GM19372 (cell line): Measurements from ENCODE around the gene ZNF687.

Experiments
- ATAC-seq: cut with Tn5 transposase; IDR thresholded peaks from one replicate; pipeline ENCODE4 v1.9.1; 2021; ENCODE audit warnings: mild to moderate bottlenecking, low read depth, moderate library complexity; ENCODE audit not compliant: unreplicated experiment

The ZNF687 gene

DNA sequence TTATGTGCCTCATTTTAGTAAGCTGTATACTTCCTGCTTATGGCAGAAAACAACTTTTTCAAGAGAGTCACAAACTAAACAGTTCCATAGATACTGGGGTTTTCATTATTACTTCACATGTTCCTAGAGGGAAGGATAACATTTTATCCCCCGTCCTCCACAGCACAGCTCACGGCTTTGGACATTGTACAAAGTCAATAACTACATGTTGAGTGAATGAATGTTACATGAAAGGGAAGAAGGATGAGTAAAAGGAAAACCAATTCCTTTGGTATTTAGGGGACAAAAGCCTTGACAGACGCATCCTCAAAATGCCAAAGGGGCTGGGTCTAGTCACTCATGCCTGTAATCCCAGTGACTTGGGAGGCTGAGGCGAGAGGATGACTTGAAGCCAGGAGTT is 30.3 kb downstream of the ZNF687 start:
- ATAC-seq, result no peak

DNA sequence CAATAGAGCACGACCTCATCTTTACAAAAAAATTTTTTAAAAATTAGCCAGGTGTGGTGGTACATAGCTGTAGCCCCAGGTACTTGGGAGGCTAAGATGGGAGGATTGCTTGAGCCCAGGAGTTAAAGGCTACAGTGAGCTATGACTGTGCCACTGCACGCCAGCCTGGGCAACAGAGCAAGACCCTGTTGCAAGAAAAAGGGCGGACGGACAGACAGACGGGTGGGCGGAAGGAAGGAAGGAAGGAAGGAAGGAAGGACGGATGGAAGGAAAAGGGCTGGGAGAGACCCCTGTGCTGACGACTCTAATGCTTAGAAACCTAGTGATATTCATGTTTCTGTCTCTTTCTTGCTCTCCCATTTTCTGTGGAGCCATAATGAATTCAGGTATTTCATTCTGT is 30.7 kb downstream of the ZNF687 start:
- no peak for ATAC-seq

- ATAC-seq, result no peak
Observed at GRCh38 chr1:151313501-151313900, 31.4 kb downstream of the ZNF687 start.

DNA sequence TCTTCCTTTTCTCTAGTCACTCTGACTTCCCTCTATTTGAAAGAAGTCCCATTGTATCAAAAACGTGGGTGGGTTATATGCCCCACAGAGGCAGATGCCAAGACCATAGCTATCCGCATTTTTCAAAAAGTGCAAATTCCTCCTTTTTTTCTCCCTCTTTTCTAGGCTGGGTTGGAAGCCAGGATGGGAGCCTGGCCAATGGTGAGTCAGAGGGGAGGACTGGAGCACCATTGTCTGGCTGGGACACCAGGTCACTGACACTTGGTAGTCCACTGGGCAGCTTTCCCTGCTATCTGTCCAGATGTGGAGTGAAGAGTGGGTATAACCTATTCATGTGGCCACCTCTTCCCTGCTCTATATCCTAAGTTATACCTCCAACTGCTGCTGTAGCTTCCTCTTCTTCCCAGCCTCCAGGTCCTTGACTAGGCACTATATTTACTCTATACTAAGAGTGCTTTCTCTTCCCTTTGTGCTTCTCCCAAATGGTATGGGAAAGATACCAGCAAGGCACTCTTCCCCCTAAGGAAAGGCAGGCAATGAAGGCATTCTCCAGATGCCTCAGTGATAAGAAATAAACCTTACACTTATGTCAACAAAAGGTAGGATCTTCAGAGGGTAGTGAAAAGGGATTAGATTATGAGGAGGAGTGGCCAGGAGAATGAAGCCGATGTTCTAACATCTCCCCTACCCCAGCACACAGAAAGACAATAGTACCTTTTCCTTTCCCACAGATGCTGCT is 32.2 kb downstream of the ZNF687 start:
- no peak for ATAC-seq

DNA sequence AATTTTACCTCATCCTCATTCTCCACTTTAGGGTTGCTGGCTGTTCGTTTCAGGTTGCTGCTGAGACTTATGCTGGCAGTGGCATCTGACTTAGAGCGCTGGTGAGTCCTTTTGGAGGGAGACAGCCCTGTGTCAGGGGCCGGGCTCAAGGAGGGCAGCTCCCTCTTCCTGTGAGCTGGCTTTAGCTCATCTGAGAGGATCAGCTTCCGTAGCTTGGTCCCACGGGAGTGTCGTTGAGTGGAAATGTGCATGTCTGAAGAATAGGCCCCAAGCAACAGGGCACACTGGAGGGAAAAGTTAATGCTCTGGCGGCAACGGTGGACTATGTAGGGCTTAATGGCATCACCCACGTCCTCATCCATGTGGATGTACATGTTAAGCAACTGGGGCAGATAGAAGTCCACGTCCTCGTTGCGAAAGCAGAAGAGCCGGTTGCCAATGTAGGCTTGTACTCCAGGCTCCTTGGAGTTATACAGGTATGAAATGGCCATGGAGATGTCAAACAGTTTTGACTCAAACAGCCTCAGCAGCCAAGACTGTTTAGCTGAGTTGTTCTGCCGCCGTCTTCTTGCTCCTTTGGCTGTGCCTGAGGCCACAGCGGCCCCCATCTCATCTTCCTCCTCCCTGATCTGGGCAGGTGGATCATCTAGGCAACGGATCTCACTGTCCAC is 33.6 kb downstream of the ZNF687 start:
- ATAC-seq, result no peak

- no peak for ATAC-seq
Observed at GRCh38 chr1:151318975-151319374, 36.9 kb downstream of the ZNF687 start.

DNA sequence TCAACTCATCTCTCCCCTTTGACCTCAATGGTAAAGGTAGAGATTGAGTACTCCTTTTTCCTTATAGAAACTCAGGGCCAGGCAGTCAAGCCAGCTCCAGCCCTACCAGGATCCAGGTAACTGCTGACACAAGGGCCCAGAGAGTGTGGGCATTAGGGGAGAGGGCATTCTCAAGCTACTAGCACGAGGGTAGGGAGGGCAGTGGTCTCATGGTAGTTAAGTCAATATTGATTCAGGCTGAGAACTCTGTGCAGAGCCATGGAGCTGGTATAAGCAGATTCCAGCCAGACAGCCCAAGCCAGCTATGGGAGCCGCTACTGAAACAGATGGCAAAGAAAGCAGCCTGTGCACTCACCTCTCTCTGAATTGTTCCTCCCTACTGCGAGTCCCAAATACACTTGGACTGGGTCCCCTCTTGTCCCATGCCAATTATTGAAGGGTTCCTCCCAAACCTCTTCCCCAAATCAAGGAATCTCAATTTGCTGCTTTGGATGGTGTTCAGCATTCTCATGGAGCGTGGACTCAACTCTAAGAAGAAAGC is 42.4 kb downstream of the ZNF687 start:
- no peak for ATAC-seq

DNA sequence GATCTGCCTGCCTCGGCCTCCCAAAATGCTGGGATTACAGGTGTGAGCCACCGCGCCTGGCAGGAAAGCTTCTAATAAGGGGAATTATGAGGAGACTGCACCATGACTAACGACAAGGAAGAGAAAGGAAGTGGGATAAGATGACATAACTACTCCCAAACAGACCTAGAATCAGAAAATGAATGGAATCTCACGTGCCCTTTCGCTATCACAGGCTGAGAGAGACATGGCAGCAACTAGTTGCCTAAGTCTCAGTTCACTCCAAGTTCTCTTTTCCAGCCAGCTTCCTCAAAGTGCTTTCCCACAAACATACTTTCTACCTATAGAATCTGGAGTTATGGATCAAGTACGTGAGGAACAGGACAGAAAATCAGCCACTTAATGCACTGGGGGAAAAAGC is 43.1 kb downstream of the ZNF687 start:
- no peak for ATAC-seq

- ATAC-seq, result no peak
Observed at GRCh38 chr1:151325646-151326429, 43.7 kb downstream of the ZNF687 start.

GRCh38 chr1:151326619-151327222 is 44.6 kb downstream of the ZNF687 start:
- peak; percentile 43 for ATAC-seq

GRCh38 chr1:151327223-151327902 is 45.3 kb downstream of the ZNF687 start, which contains the start of gene PI4KB:
Gene PI4KB, minus strand, starts transcription at chr1:151327416. Its CDS starts 10,935 bp downstream, at chr1:151316481.
- ATAC-seq, result peak; percentile 82

DNA sequence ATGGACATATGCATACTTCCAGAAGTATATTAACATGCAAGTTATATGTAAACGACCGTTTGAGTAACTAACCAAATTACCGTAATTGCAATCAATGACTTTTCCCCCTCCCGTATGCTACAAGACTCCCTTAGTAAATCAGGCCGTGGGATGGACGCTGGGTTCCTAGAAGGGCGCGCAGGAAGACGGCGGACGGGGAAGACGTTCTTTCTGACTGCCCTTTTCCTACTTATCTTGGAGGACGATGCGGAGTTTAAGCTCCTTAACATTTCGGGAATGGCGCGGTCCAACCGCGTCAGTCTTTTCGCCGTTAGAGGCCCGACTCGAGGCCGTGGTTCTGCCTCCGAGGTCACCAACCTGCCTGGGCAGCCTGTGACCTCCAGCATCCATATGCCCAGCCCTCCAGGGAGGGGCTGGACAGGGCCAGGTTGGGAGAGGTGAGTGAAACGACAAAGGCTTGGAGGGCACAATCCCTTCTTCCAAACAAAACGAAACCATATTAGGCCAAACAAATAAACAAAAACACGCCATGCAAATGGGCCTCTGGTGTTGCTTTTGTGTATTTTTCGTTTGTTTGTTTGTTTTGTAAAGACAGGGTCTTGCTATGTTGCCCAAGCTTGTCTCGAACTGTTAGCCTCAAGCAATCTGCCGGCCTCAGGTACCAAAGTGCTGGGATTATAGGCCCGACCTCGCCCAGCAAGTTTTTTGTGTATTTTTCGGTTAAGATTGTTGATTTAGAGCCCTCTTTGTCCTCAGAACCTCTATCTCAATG is 46.0 kb downstream of the ZNF687 start:
- ATAC-seq, result no peak

GRCh38 chr1:151334822-151335221 is 52.7 kb downstream of the ZNF687 start:
- ATAC-seq, result no peak

GRCh38 chr1:151336556-151336955 is 54.5 kb downstream of the ZNF687 start:
- no peak for ATAC-seq

- ATAC-seq, result no peak
Observed at GRCh38 chr1:151340870-151341754, 59.0 kb downstream of the ZNF687 start.
